Lung (tissue), 12 donors: ENCODE data around the gene LIN7B. TPM values are rescaled to one million over a fixed set of nuclear protein-coding genes. Genes with fewer than 3 reads are reported as not detected.
A peak's percentile ranks its signal among the peaks of the same experiment; 100 is the strongest.

Source experiments
- ATAC-seq: fragments of 200-7000 bp; cut with Tn5 transposase; one replicate; pipeline ENCODE4 v1.9.1; 2020; ENCODE audit warnings: moderate number of reproducible peaks; ENCODE audit not compliant: insufficient read depth, low FRiP score
- DNase-seq, 3 donors: peaks; one replicate each; pipeline ENCODE4 v3.0.0-alpha.2; 2013 to 2017
- H3K27ac ChIP-seq, 2 donors: one replicate each; pipeline ENCODE4 v1.5.1; 2013; ENCODE audit warnings: mild to moderate bottlenecking in 2 of 2, moderate library complexity in 2 of 2, control low read depth in 1 of 2, inconsistent platforms in 1 of 2, low read depth in 1 of 2, low read length in 1 of 2
- H3K27me3 ChIP-seq, 3 donors: one replicate each; pipeline ENCODE4 v1.5.1; 2013; ENCODE audit warnings: low read length in 2 of 3; ENCODE audit not compliant: control insufficient read depth in 3 of 3, insufficient read depth in 3 of 3
- H3K36me3 ChIP-seq, 4 donors: one replicate each; pipeline ENCODE4 v1.5.1; 2013; ENCODE audit warnings: low read length in 4 of 4, mild to moderate bottlenecking in 1 of 4, moderate library complexity in 1 of 4; ENCODE audit not compliant: control insufficient read depth in 4 of 4, insufficient read depth in 4 of 4
- H3K4me1 ChIP-seq, 5 donors: one replicate each; pipeline ENCODE4 v1.5.1; 2013; ENCODE audit warnings: low read length in 5 of 5, mild to moderate bottlenecking in 2 of 5, moderate library complexity in 1 of 5; ENCODE audit not compliant: control insufficient read depth in 5 of 5, insufficient read depth in 5 of 5
- H3K4me3 ChIP-seq: one replicate; pipeline ENCODE4 v1.5.1; 2013; ENCODE audit warnings: mild to moderate bottlenecking, control low read depth, moderate library complexity
- H3K9ac ChIP-seq, 2 donors: one replicate each; pipeline ENCODE4 v1.5.1; 2013; ENCODE audit warnings: low read length in 2 of 2, control low read depth in 1 of 2; ENCODE audit not compliant: insufficient read depth in 1 of 2
- H3K9me3 ChIP-seq, 4 donors: one replicate each; pipeline ENCODE4 v1.5.1; 2013; ENCODE audit warnings: low read length in 3 of 4, mild to moderate bottlenecking in 1 of 4, moderate library complexity in 1 of 4; ENCODE audit not compliant: control insufficient read depth in 4 of 4, insufficient read depth in 3 of 4
- CTCF ChIP-seq: IDR thresholded peaks from 2 replicates; pipeline ENCODE4 v1.5.1; 2012; ENCODE audit warnings: mild to moderate bottlenecking; ENCODE audit errors: control extremely low read depth, extremely low read depth
- WGBS, 2 donors: extraction: QIAGEN DNeasy Blood & Tissue Kit; methylation state at CpG; one replicate each; pipeline ENCODE4 v1.1.7; 2013; 5-methylcytosine and 5-hydroxymethylcytosine counted together
- polyA plus RNA-seq, 2 donors: library from polyadenylated mRNA; stranded (reverse); fragments of 200-250 nt; gene quantifications; one replicate each; pipeline ENCODE4 v1.2.1, GENCODE V29; 2013
- total RNA-seq, 2 donors: library from RNA; depleted of rRNA in 1 of 2; stranded (reverse); fragments of >200 nt in 1 of 2; gene quantifications; one replicate each; pipeline ENCODE4 v1.2.1, GENCODE V29; 2014 to 2021
- donor health status: control.
- donor health status: control.
- donor health status: Bipolar disorder and iron deficiency.
- donor health status: healthy.
- donor health status: DM: yes; HTN: yes; CAD: no.

LIN7B gene
- total and polyA plus RNA-seq, 4 donors = 6.4 to 12.4 (median 7.2) TPM

GRCh38 chr19:49161987-49162386, 47.8 kb downstream of the LIN7B start:
- H3K27me3 ChIP-seq = no peaks in the 10 kb centered on the region
- WGBS, 2 donors = 50 to 69% methylated on average over 4 of the region's 4 CpGs
- no peak for TF ChIP-seq CTCF
- H3K9me3 ChIP-seq = no peaks in the 10 kb centered on the region
- H3K36me3 ChIP-seq = peaks cover 0 to 3% (median 0%) of the 10 kb centered on the region in 4 donors
- H3K9ac ChIP-seq = no peak overlapping the region
- H3K4me3 ChIP-seq = no peak overlapping the region
- DNase-seq (no peak), ATAC-seq (no peak)
- peaks cover 6 to 24% (median 8%) of the 10 kb centered on the region in 5 donors for H3K4me1 ChIP-seq
- no peak overlapping the region for H3K27ac ChIP-seq

- peak overlapping the region; percentile 48 to 86 for H3K27ac ChIP-seq
- peaks cover 0 to 12% (median 8%) of the 10 kb centered on the region in 5 donors for H3K4me1 ChIP-seq
- TF ChIP-seq CTCF = no peak
- no peaks in the 10 kb centered on the region for H3K9me3 ChIP-seq
- DNase-seq = peak in 2 of 3 donors; percentile 52 to 62
- H3K4me3 ChIP-seq = no peak overlapping the region
- H3K9ac ChIP-seq = no peak overlapping the region
- 49 to 73% methylated on average over 24 of the region's 24 CpGs for WGBS, 2 donors
- H3K36me3 ChIP-seq = peaks cover 0 to 8% (median 0%) of the 10 kb centered on the region in 4 donors
- no peak for ATAC-seq
- no peaks in the 10 kb centered on the region for H3K27me3 ChIP-seq
Measured at GRCh38 chr19:49165111-49165750, 51.1 kb downstream of the LIN7B start.

GRCh38 chr19:49165865-49166301, 51.7 kb downstream of the LIN7B start:
- no peak for TF ChIP-seq CTCF
- Histone ChIP-seq H3K4me1 (peaks cover 0 to 12% (median 8%) of the 10 kb centered on the region in 5 donors), H3K9ac (no peak overlapping the region), H3K9me3 (no peaks in the 10 kb centered on the region), H3K27me3 (no peaks in the 10 kb centered on the region), H3K27ac (peak overlapping the region; percentile 48 to 86), H3K36me3 (peaks cover 0 to 10% (median 0%) of the 10 kb centered on the region in 4 donors), H3K4me3 (no peak overlapping the region)
- peak in 1 of 3 donors; percentile 26 for DNase-seq
- 58 to 63% methylated on average over 30 of the region's 30 CpGs for WGBS, 2 donors
- ATAC-seq = no peak
